ENCODE measurements around the gene ANG.

GRCh38 chr14:20683125-20683890 is 5.3 kb upstream of the ANG start:
- TF ChIP-seq CTCF (IDR thresholded peaks at IDR 0.05): no peak
- no peak for TF ChIP-seq POLR2A (IDR thresholded peaks at IDR 0.05)

Data from adrenal gland (tissue), 5 donors.